Activated naive CD8-positive, alpha-beta T cell treated with anti-CD3 and anti-CD28 coated beads, Interleukin-2, amount 50 U/mL, for 16 hours (primary cell): ENCODE data around the gene CHIT1.

Experiments used
- DNase-seq: peaks from one replicate; pipeline ENCODE4 v3.0.0-alpha.2; 2020; ENCODE audit warnings: low read depth, low spot score

The CHIT1 gene

GRCh38 chr1:203175827-203176241 is 53.6 kb downstream of the CHIT1 start:
- DNase-seq: no peak

- DNase-seq: no peak
Observed at GRCh38 chr1:203175237-203175826, 54.1 kb downstream of the CHIT1 start, which contains the start of gene MYBPH. Gene MYBPH, minus strand, starts transcription at chr1:203175826. Its CDS starts 71 bp downstream, at chr1:203175755.

- no peak for DNase-seq
Observed at GRCh38 chr1:203174324-203174985, 55.0 kb downstream of the CHIT1 start.

GRCh38 chr1:203173566-203173965 is 55.9 kb downstream of the CHIT1 start:
- DNase-seq: no peak

GRCh38 chr1:203173011-203173555 is 56.4 kb downstream of the CHIT1 start:
- DNase-seq: no peak

GRCh38 chr1:203172184-203173010 is 57.1 kb downstream of the CHIT1 start:
- no peak for DNase-seq

- DNase-seq: no peak
Observed at GRCh38 chr1:203171341-203172183, 57.9 kb downstream of the CHIT1 start.

GRCh38 chr1:203170625-203171330 is 58.7 kb downstream of the CHIT1 start:
- DNase-seq: no peak

- no peak for DNase-seq
Observed at GRCh38 chr1:203169770-203170520, 59.5 kb downstream of the CHIT1 start.

- DNase-seq: no peak
Observed at GRCh38 chr1:203168991-203169390, 60.5 kb downstream of the CHIT1 start.

- no peak for DNase-seq
Observed at GRCh38 chr1:203168256-203168786, 61.2 kb downstream of the CHIT1 start.

- DNase-seq: no peak
Observed at GRCh38 chr1:203167913-203168200, 61.6 kb downstream of the CHIT1 start.

GRCh38 chr1:203167026-203167912 is 62.2 kb downstream of the CHIT1 start:
- DNase-seq: no peak

- DNase-seq: no peak
Observed at GRCh38 chr1:203166192-203166940, 63.1 kb downstream of the CHIT1 start.
